GM19099 (cell line): ENCODE measurements around the gene INPP5D.

Experiments
- POLR2A ChIP-seq: IDR thresholded peaks from 3 replicates; pipeline ENCODE4 v1.6.1; 2011; ENCODE audit warnings: low read depth; ENCODE audit not compliant: insufficient read length; ENCODE audit errors: extremely low read depth

INPP5D gene

GRCh38 chr2:233165895-233166661 lies 105.9 kb downstream of the INPP5D start:
- no peak for TF ChIP-seq POLR2A

DNA sequence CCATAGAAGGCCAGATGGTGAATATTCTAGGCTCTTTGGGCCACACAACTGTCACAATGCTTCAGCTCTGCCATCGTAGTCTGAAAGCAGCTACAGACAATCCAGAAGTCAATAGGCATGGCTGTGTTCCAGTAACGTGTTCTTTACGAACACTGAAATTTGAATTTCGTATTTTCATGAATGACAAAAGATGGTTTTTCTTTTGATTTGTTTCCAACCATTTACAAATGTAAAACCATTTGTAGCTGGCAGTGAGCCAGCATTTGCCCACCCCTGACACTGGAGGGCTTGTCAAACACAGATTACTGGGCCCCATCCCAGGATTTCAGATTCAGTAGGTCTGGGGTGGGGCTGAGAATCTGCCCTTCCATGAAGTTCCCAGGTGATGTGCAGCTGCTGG lies 108.3 kb downstream of the INPP5D start:
- TF ChIP-seq POLR2A = no peak

DNA sequence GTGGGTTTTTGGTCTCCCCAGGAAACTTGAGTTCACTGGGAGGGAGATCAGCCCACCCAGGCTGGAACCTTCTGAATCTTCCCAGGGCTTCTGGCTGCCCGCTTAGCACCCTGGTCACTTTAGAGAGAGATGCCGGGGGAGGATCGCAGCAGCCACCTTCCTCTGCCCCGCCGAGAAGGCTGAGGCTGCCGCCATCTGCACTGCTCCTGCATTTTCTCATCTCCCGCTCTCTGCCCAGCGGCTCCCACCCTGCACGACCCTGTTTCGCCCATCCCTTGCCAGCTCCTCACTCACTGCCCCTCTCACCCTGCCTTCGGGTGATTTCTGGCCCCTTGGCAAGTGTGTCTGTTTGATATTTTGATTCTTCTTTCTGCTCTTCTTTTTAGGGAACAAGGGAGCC lies 108.8 kb downstream of the INPP5D start:
- no peak for TF ChIP-seq POLR2A

- TF ChIP-seq POLR2A = no peak
Measured at GRCh38 chr2:233171344-233171743, 111.2 kb downstream of the INPP5D start.

DNA sequence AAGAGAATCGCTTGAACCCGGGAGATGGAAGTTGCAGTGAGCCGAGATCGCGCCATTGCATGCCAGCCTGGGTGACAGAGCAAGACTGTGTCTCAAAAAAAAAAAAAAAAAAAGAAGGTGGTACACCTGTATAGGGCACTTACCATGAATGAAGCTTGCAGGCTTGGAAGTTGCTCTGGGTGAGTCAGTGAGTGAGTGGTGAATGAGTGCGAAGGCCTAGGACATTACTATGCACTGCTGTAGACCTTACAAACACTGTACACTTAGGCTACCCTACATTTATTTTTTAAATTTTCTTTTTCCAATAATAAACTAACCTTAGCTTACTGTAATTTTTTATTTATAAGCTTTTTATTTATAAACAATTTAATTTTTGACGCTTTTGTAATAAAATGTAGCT lies 113.0 kb downstream of the INPP5D start:
- TF ChIP-seq POLR2A = no peak

DNA sequence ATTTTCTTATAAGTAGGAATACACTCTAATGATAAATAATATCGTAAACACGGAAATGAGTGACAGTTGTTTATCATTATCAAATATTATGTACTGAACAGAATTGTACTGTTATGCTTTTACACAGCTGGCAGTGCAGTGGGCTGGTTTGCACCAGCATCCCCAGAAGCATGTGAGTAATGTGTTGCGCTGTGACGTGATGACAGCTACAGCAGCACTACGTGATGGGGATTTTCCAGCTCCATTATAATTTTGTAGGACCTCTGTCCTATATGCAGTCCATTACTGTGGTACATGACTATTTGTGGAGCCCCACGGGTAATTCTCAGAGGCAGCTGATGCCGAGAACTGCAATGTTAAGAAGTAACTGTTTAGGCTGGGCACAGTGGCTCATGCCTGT lies 114.0 kb downstream of the INPP5D start:
- TF ChIP-seq POLR2A = no peak

DNA sequence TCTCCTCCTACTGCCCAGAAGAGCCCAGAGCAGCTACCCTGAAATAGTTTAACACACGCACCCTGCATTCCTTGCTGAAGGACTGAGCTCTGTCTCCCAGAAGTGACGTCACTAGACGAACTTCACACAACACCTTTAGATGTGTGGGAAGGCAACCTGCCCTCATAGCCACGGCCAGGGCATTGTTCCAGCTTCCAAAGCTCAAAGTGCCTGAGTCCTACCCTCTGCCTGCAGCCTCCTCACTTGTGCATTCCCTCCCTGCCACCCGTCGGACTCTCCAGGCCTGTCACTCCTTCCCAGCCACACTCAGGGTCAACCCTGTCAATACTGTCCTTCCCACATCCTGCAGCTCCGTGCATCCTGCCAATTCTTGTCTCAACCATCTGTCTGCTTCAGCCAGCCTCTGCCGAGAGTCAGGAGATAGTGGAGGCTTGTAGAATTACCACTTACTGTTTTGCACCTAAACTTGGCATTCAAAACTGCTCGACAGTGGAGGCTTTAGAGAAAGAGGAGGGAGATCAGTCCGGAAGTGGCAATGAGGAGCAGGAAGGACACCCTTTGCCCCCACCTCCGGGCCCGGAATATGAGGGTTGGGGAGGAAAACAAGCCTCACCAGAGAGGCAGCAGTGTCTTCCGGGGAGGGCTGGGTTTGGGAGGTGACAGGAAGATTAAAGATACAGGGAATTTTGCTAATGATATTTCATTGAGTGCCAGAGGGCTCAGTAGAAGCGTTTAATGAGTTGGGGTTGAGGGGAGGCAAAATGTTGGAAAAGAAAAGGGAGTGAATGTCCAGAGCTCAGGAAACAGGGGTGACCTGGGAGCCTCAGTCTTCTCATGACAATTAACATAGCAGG lies 119.1 kb downstream of the INPP5D start:
- TF ChIP-seq POLR2A = no peak

- no peak for TF ChIP-seq POLR2A
Measured at GRCh38 chr2:233179848-233180366, 119.8 kb downstream of the INPP5D start.

DNA sequence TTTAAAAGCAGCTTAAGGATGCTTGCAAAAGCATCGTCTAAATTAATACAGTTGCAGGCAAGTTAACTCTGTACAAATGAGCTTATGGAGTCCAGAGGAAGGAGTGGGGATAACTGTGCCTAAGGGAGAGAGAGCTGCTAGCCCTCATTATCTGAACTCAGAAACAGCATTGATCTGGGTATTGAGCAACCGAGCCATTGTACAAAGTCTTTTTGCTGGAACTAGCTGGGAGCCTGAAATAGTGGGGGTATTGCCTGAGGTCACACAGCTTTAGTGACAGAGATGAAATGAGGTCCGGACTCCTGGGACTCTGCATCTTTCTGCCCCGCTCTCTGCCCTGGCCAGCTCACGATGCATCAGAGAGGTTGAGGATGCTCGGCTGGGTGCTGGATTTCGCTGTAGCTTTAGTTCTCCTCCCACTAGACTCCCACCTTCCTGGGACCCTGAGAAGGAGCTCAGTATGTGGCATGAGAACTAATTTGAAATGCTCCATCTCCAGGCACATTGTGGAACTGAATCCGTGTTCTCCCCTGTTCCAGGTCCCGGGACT lies 123.8 kb downstream of the INPP5D start:
- TF ChIP-seq POLR2A = no peak

GRCh38 chr2:233184669-233185068 lies 124.5 kb downstream of the INPP5D start:
- no peak for TF ChIP-seq POLR2A

- no peak for TF ChIP-seq POLR2A
Measured at GRCh38 chr2:233185330-233185729, 125.2 kb downstream of the INPP5D start.

DNA sequence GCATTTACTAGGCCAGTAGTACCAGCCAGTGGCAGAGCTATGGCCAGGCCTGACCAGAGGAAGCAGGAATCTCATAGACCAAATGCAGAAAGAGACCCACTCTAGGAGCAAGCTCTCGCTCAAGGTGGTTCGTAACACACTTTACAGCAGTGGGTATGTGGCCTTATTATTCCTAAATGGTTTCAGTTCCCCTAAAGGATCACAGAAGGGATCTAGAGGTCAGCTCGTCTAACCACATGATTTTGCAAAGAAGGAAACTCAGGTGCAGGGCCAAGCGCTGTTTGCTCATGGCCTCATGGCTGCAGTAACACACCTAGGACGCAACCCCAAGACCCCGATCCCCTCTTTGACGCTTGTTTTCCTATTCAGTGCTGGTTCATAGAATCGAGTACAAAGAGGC lies 125.8 kb downstream of the INPP5D start:
- TF ChIP-seq POLR2A = no peak

DNA sequence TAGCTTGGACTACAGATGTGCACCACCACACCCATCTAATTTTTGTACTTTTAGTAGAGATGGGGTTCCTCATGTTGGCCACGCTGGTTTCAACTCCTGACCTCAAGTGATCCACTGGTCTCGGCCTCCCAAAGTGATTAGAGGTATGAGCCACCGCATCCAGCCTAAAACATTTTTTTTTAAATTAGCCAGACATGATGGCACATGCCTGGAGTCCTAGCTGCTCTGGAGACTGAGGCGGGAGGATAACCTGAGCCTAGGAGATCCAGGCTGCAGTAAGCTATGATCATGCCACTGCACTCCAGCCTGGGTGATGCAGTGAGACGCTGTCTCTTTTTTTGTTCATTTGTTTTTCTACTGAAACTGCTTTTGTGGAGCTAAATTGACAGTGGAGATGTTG lies 126.7 kb downstream of the INPP5D start:
- TF ChIP-seq POLR2A = no peak

DNA sequence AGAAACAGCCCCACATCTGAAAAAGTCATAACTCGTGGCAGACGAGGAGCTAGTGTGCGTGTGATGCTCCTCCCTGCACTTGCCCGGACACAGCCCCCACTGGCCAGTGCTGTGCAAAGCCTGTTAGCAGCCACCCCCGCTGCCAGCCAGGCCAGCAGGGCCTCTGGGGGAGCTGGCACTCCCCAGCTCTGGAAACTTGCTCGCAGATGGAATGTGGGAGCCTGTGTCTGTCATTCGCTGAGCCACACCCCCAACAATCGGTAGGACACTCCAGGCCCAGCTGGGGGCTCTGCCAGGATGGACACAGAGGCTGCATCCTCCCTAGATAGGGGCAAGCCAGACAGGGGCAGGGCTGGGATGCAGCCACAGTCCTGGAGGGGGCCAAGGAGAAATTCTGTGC lies 128.9 kb downstream of the INPP5D start:
- TF ChIP-seq POLR2A = no peak

GRCh38 chr2:233193738-233194137 lies 133.6 kb downstream of the INPP5D start:
- TF ChIP-seq POLR2A = no peak
